Measurements from ENCODE around the gene SKAP2. TPM values are rescaled to one million over a fixed set of nuclear protein-coding genes. Genes with fewer than 3 reads are reported as not detected.

Gene SKAP2
- polyA plus RNA-seq, 2 donors, result 6.4 to 8.1 TPM

- H3K27me3 ChIP-seq (ENCODE audit: control insufficient read depth in 1 of 2, insufficient read depth in 2 of 2, low read length in 2 of 2), result peaks cover 0 to 2% of the 10 kb centered on the region in 2 donors
- WGBS, 2 donors, result 78 to 80% methylated on average over 2 of the region's 2 CpGs
- no peaks in the 10 kb centered on the region for H3K9me3 ChIP-seq (ENCODE audit: control insufficient read depth in 2 of 2, insufficient read depth in 1 of 2, low read depth in 1 of 2, low read length in 1 of 2)
- no peak overlapping the region for H3K27ac ChIP-seq (ENCODE audit: low read depth in 2 of 2, low read length in 1 of 2)
- H3K4me1 ChIP-seq (ENCODE audit: control insufficient read depth in 2 of 2, insufficient read depth in 2 of 2, low read length in 1 of 2), result no peaks in the 10 kb centered on the region
- no peak overlapping the region for H3K4me3 ChIP-seq (ENCODE audit: low read depth in 1 of 2, low read length in 2 of 2)
- no peaks in the 10 kb centered on the region for H3K36me3 ChIP-seq (ENCODE audit: control insufficient read depth in 2 of 2, insufficient read depth in 2 of 2, low read length in 1 of 2)
Observed at GRCh38 chr7:26880852-26881251, 16.5 kb upstream of the SKAP2 start.

GRCh38 chr7:26879671-26880070, 15.3 kb upstream of the SKAP2 start:
- H3K27ac ChIP-seq (ENCODE audit: low read depth in 2 of 2, low read length in 1 of 2), result no peak overlapping the region
- peaks cover 0 to 2% of the 10 kb centered on the region in 2 donors for H3K27me3 ChIP-seq (ENCODE audit: control insufficient read depth in 1 of 2, insufficient read depth in 2 of 2, low read length in 2 of 2)
- no peaks in the 10 kb centered on the region for H3K4me1 ChIP-seq (ENCODE audit: control insufficient read depth in 2 of 2, insufficient read depth in 2 of 2, low read length in 1 of 2)
- H3K4me3 ChIP-seq (ENCODE audit: low read depth in 1 of 2, low read length in 2 of 2), result no peak overlapping the region
- H3K36me3 ChIP-seq (ENCODE audit: control insufficient read depth in 2 of 2, insufficient read depth in 2 of 2, low read length in 1 of 2), result no peaks in the 10 kb centered on the region
- no peaks in the 10 kb centered on the region for H3K9me3 ChIP-seq (ENCODE audit: control insufficient read depth in 2 of 2, insufficient read depth in 1 of 2, low read depth in 1 of 2, low read length in 1 of 2)
- 92 to 96% methylated on average over 1 of the region's 1 CpG for WGBS, 2 donors

GRCh38 chr7:26868841-26869495, 4.6 kb upstream of the SKAP2 start:
- H3K27ac ChIP-seq (ENCODE audit: low read depth in 2 of 2, low read length in 1 of 2), result peak overlapping the region in 1 of 2 donors; percentile 14
- H3K27me3 ChIP-seq (ENCODE audit: control insufficient read depth in 1 of 2, insufficient read depth in 2 of 2, low read length in 2 of 2), result no peaks in the 10 kb centered on the region
- H3K4me1 ChIP-seq (ENCODE audit: control insufficient read depth in 2 of 2, insufficient read depth in 2 of 2, low read length in 1 of 2), result no peaks in the 10 kb centered on the region
- no peaks in the 10 kb centered on the region for H3K36me3 ChIP-seq (ENCODE audit: control insufficient read depth in 2 of 2, insufficient read depth in 2 of 2, low read length in 1 of 2)
- H3K9me3 ChIP-seq (ENCODE audit: control insufficient read depth in 2 of 2, insufficient read depth in 1 of 2, low read depth in 1 of 2, low read length in 1 of 2), result no peaks in the 10 kb centered on the region
- no peak overlapping the region for H3K4me3 ChIP-seq (ENCODE audit: low read depth in 1 of 2, low read length in 2 of 2)
- 70 to 77% methylated on average over 7 of the region's 7 CpGs for WGBS, 2 donors

- Histone ChIP-seq H3K27ac (ENCODE audit: low read depth in 2 of 2, low read length in 1 of 2) (peak overlapping the region; percentile 89 to 96), H3K9me3 (ENCODE audit: control insufficient read depth in 2 of 2, insufficient read depth in 1 of 2, low read depth in 1 of 2, low read length in 1 of 2) (no peaks in the 10 kb centered on the region), H3K36me3 (ENCODE audit: control insufficient read depth in 2 of 2, insufficient read depth in 2 of 2, low read length in 1 of 2) (no peaks in the 10 kb centered on the region), H3K27me3 (ENCODE audit: control insufficient read depth in 1 of 2, insufficient read depth in 2 of 2, low read length in 2 of 2) (no peaks in the 10 kb centered on the region), H3K4me3 (ENCODE audit: low read depth in 1 of 2, low read length in 2 of 2) (peak overlapping the region; percentile 63 to 68), H3K4me1 (ENCODE audit: control insufficient read depth in 2 of 2, insufficient read depth in 2 of 2, low read length in 1 of 2) (no peaks in the 10 kb centered on the region)
- WGBS, 2 donors, result 3% methylated on average over 11 of the region's 11 CpGs
Observed at GRCh38 chr7:26865094-26865388, 651 bp upstream of the SKAP2 start.

- Histone ChIP-seq H3K4me1 (ENCODE audit: control insufficient read depth in 2 of 2, insufficient read depth in 2 of 2, low read length in 1 of 2) (no peaks in the 10 kb centered on the region), H3K9me3 (ENCODE audit: control insufficient read depth in 2 of 2, insufficient read depth in 1 of 2, low read depth in 1 of 2, low read length in 1 of 2) (no peaks in the 10 kb centered on the region)
- WGBS, 2 donors, result 3 to 6% methylated on average over 17 of the region's 17 CpGs
Observed at GRCh38 chr7:26863518-26864308, 677 bp downstream of the SKAP2 start.

GRCh38 chr7:26862834-26863233, 1.6 kb downstream of the SKAP2 start:
- Histone ChIP-seq H3K9me3 (ENCODE audit: control insufficient read depth in 2 of 2, insufficient read depth in 1 of 2, low read depth in 1 of 2, low read length in 1 of 2) (no peaks in the 10 kb centered on the region), H3K36me3 (ENCODE audit: control insufficient read depth in 2 of 2, insufficient read depth in 2 of 2, low read length in 1 of 2) (no peaks in the 10 kb centered on the region), H3K27ac (ENCODE audit: low read depth in 2 of 2, low read length in 1 of 2) (no peak overlapping the region), H3K4me1 (ENCODE audit: control insufficient read depth in 2 of 2, insufficient read depth in 2 of 2, low read length in 1 of 2) (no peaks in the 10 kb centered on the region), H3K27me3 (ENCODE audit: control insufficient read depth in 1 of 2, insufficient read depth in 2 of 2, low read length in 2 of 2) (no peaks in the 10 kb centered on the region), H3K4me3 (ENCODE audit: low read depth in 1 of 2, low read length in 2 of 2) (peak overlapping the region in 1 of 2 donors; percentile 22)
- 58 to 69% methylated on average over 2 of the region's 2 CpGs for whole genome bisulfite sequencing, 2 donors

More at GRCh38 chr7:26863518-26864308, 677 bp downstream of the SKAP2 start:
- H3K4me3 ChIP-seq (ENCODE audit: low read depth in 1 of 2, low read length in 2 of 2), result peak overlapping the region; percentile 63 to 68
- no peaks in the 10 kb centered on the region for H3K36me3 ChIP-seq (ENCODE audit: control insufficient read depth in 2 of 2, insufficient read depth in 2 of 2, low read length in 1 of 2)
- peak overlapping the region; percentile 93 to 96 for H3K27ac ChIP-seq (ENCODE audit: low read depth in 2 of 2, low read length in 1 of 2)
- H3K27me3 ChIP-seq (ENCODE audit: control insufficient read depth in 1 of 2, insufficient read depth in 2 of 2, low read length in 2 of 2), result no peaks in the 10 kb centered on the region

- Histone ChIP-seq H3K36me3 (ENCODE audit: control insufficient read depth in 2 of 2, insufficient read depth in 2 of 2, low read length in 1 of 2) (no peaks in the 10 kb centered on the region), H3K27me3 (ENCODE audit: control insufficient read depth in 1 of 2, insufficient read depth in 2 of 2, low read length in 2 of 2) (no peaks in the 10 kb centered on the region), H3K4me1 (ENCODE audit: control insufficient read depth in 2 of 2, insufficient read depth in 2 of 2, low read length in 1 of 2) (no peaks in the 10 kb centered on the region), H3K9me3 (ENCODE audit: control insufficient read depth in 2 of 2, insufficient read depth in 1 of 2, low read depth in 1 of 2, low read length in 1 of 2) (no peaks in the 10 kb centered on the region), H3K27ac (ENCODE audit: low read depth in 2 of 2, low read length in 1 of 2) (no peak overlapping the region), H3K4me3 (ENCODE audit: low read depth in 1 of 2, low read length in 2 of 2) (no peak overlapping the region)
- 50 to 67% methylated on average over 1 of the region's 1 CpG for WGBS, 2 donors
Observed at GRCh38 chr7:26861050-26861449, 3.3 kb downstream of the SKAP2 start.

GRCh38 chr7:26860361-26860760, 4.0 kb downstream of the SKAP2 start:
- Histone ChIP-seq H3K36me3 (ENCODE audit: control insufficient read depth in 2 of 2, insufficient read depth in 2 of 2, low read length in 1 of 2) (no peaks in the 10 kb centered on the region), H3K4me1 (ENCODE audit: control insufficient read depth in 2 of 2, insufficient read depth in 2 of 2, low read length in 1 of 2) (no peaks in the 10 kb centered on the region), H3K27ac (ENCODE audit: low read depth in 2 of 2, low read length in 1 of 2) (no peak overlapping the region), H3K4me3 (ENCODE audit: low read depth in 1 of 2, low read length in 2 of 2) (no peak overlapping the region), H3K9me3 (ENCODE audit: control insufficient read depth in 2 of 2, insufficient read depth in 1 of 2, low read depth in 1 of 2, low read length in 1 of 2) (no peaks in the 10 kb centered on the region), H3K27me3 (ENCODE audit: control insufficient read depth in 1 of 2, insufficient read depth in 2 of 2, low read length in 2 of 2) (no peaks in the 10 kb centered on the region)
- WGBS, 2 donors, result 60 to 69% methylated on average over 2 of the region's 2 CpGs

GRCh38 chr7:26859720-26860119, 4.7 kb downstream of the SKAP2 start:
- no peak overlapping the region for H3K4me3 ChIP-seq (ENCODE audit: low read depth in 1 of 2, low read length in 2 of 2)
- no peaks in the 10 kb centered on the region for H3K4me1 ChIP-seq (ENCODE audit: control insufficient read depth in 2 of 2, insufficient read depth in 2 of 2, low read length in 1 of 2)
- no peaks in the 10 kb centered on the region for H3K9me3 ChIP-seq (ENCODE audit: control insufficient read depth in 2 of 2, insufficient read depth in 1 of 2, low read depth in 1 of 2, low read length in 1 of 2)
- no peaks in the 10 kb centered on the region for H3K36me3 ChIP-seq (ENCODE audit: control insufficient read depth in 2 of 2, insufficient read depth in 2 of 2, low read length in 1 of 2)
- no peaks in the 10 kb centered on the region for H3K27me3 ChIP-seq (ENCODE audit: control insufficient read depth in 1 of 2, insufficient read depth in 2 of 2, low read length in 2 of 2)
- no peak overlapping the region for H3K27ac ChIP-seq (ENCODE audit: low read depth in 2 of 2, low read length in 1 of 2)

- Histone ChIP-seq H3K27ac (ENCODE audit: low read depth in 2 of 2, low read length in 1 of 2) (peak overlapping the region; percentile 71 to 77), H3K27me3 (ENCODE audit: control insufficient read depth in 1 of 2, insufficient read depth in 2 of 2, low read length in 2 of 2) (no peaks in the 10 kb centered on the region), H3K9me3 (ENCODE audit: control insufficient read depth in 2 of 2, insufficient read depth in 1 of 2, low read depth in 1 of 2, low read length in 1 of 2) (no peaks in the 10 kb centered on the region), H3K4me3 (ENCODE audit: low read depth in 1 of 2, low read length in 2 of 2) (no peak overlapping the region), H3K4me1 (ENCODE audit: control insufficient read depth in 2 of 2, insufficient read depth in 2 of 2, low read length in 1 of 2) (no peaks in the 10 kb centered on the region), H3K36me3 (ENCODE audit: control insufficient read depth in 2 of 2, insufficient read depth in 2 of 2, low read length in 1 of 2) (no peaks in the 10 kb centered on the region)
- 67 to 71% methylated on average over 3 of the region's 3 CpGs for WGBS, 2 donors
Observed at GRCh38 chr7:26858735-26859134, 5.7 kb downstream of the SKAP2 start.

Measured in esophagus (tissue), 2 donors.